ENCODE data around the gene SLC39A3.

Gene SLC39A3

DNA sequence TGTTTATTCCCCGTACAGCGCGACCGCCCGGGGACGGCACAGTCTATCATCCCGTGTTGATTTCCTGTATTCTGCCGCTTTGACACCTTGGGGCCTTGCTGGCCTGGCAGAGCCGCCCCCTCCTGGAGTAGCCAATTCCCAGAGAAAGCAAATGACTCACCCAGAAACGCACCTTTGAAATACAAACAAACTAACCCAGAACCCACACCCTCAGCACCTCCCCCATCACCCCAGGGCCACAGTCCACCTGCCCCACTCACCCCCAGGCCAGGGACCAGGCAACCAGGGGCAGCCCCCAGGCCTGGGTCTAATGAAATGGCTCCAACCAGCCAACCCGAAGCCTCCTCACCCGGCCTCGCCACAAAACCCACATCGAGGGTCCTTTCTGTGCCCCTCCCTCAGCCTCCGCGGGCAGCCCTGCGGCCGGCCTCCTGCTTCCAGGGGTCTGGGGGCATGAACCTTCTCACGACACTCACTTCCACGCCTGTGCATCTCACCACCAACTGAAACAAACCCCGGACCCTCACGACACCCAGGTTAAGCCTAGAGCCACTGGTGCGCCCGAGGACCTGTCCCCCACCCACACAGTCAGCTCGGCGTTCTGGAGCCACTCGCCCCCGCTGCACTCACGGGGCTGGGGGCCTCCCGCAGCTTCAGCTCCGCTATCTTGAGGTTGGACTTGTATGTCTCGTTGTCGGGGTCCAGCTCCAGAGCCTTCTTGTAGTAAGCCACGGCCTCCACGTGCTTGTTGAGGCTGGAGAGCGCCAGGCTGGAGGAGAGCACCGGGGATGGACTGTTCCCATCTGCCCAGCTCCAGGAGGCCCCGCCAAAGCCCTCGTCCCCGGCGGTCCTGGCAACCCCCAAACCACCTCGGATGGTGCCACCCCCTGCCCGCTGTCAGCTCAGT is 22.3 kb upstream of the SLC39A3 start:
- TF ChIP-seq GATA3 (IDR thresholded peaks at IDR 0.05; ENCODE audit: low read depth, low read length) (no peak), GATA2 (IDR thresholded peaks at IDR 0.05; ENCODE audit: low read depth, low read length) (no peak)

- no peak for TF ChIP-seq GATA2 (IDR thresholded peaks at IDR 0.05; ENCODE audit: low read depth, low read length)
- TF ChIP-seq GATA3 (IDR thresholded peaks at IDR 0.05; ENCODE audit: low read depth, low read length), result no peak
Measured at GRCh38 chr19:2761309-2761677, 21.5 kb upstream of the SLC39A3 start.

GRCh38 chr19:2759965-2760364 is 20.1 kb upstream of the SLC39A3 start:
- no peak for TF ChIP-seq GATA3 (IDR thresholded peaks at IDR 0.05; ENCODE audit: low read depth, low read length)
- no peak for TF ChIP-seq GATA2 (IDR thresholded peaks at IDR 0.05; ENCODE audit: low read depth, low read length)

GRCh38 chr19:2759362-2759761 is 19.5 kb upstream of the SLC39A3 start:
- TF ChIP-seq GATA3 (IDR thresholded peaks at IDR 0.05; ENCODE audit: low read depth, low read length) (no peak), GATA2 (IDR thresholded peaks at IDR 0.05; ENCODE audit: low read depth, low read length) (no peak)

DNA sequence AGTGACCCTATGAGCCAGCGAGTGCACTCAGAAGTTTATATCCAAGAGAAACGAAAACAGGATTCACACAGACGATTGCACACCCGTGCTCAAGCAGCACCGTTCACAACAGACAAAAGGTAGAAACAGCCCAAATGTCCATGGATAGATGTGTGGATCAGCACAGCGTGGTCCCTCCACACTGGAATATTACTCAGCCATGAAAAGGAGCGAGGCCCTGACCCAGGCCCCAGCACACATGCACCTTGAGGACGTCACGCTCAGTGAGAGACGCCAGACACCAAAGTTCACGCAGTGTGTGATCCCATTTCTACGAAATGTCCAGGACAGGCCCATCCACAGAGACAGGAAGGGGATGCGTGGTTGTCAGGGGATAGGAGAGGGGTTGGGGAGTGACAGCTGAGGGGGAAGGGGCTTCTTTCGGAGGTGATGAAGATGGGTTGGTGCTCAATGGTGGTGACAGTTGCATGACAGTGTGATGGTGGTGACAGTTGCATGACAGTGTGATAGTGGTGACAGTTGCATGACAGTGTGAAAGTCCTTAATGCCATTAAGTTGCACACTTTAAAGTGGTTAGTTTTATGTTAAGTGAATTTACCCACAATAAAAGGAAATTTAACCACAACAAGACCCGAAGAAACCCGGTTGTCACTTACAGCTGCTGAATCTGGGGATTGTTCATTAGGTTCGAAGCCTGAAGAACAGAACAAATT is 18.9 kb upstream of the SLC39A3 start:
- no peak for TF ChIP-seq GATA2 (IDR thresholded peaks at IDR 0.05; ENCODE audit: low read depth, low read length)
- TF ChIP-seq GATA3 (IDR thresholded peaks at IDR 0.05; ENCODE audit: low read depth, low read length), result no peak

- TF ChIP-seq GATA3 (IDR thresholded peaks at IDR 0.05; ENCODE audit: low read depth, low read length), result no peak
- no peak for TF ChIP-seq GATA2 (IDR thresholded peaks at IDR 0.05; ENCODE audit: low read depth, low read length)
Measured at GRCh38 chr19:2756921-2757881, 17.4 kb upstream of the SLC39A3 start.

GRCh38 chr19:2756477-2756876 is 16.7 kb upstream of the SLC39A3 start:
- TF ChIP-seq GATA3 (IDR thresholded peaks at IDR 0.05; ENCODE audit: low read depth, low read length) (no peak), GATA2 (IDR thresholded peaks at IDR 0.05; ENCODE audit: low read depth, low read length) (no peak)

GRCh38 chr19:2755811-2756210 is 16.0 kb upstream of the SLC39A3 start:
- TF ChIP-seq GATA2 (IDR thresholded peaks at IDR 0.05; ENCODE audit: low read depth, low read length), result no peak

DNA sequence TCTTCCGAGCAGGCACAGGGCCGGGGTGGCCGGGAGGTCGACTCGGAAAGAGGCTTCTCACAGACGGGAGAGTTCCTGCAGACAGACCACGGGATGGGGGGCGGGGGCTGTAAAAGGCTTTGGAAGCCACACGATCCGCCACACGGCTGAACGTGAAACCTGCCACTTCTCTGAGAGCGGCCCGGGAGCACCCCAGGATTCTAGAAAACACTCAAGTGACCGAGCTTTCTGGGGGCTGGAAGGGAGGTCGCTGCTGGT is 15.6 kb upstream of the SLC39A3 start:
- TF ChIP-seq GATA3 (IDR thresholded peaks at IDR 0.05; ENCODE audit: low read depth, low read length) (no peak), GATA2 (IDR thresholded peaks at IDR 0.05; ENCODE audit: low read depth, low read length) (no peak)

DNA sequence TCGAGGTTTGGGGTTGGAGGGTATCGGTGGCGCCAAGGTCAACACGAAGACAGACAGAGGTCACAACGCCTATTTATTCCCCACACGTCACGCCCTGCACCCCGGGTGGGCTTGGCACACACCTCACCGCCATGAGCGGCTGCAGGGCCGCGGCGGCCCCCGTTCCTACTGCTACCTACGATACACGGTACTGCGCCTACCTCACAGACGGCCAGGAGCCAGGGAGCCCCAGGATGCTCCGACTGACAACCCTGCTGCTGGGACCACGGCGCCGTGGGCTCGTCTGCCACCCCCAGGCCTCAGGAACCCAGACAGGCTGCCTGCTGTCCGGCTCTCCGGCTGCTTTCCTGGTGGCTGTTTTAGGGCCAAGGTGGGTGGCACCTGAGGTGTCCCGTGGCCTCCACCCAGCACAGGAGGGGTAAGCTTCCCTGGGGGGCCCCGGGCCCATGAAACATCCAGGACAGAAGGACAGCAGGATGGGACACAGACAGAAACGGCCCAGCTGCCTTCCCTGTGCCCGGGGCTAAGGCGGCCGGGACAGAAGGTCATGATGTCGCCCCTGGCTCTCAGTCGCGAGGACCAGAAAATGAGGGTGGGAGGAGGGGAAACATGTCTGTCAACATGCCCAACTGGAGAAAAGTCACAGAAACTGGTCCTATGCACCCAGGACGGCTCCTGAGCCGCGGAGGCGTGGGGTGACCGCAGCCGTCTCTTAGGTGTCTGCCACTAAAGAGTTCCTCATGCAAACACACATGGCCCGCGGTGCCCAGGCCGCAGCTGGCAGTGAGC is 15.0 kb upstream of the SLC39A3 start:
- TF ChIP-seq GATA2 (IDR thresholded peaks at IDR 0.05; ENCODE audit: low read depth, low read length), result no peak
- no peak for TF ChIP-seq GATA3 (IDR thresholded peaks at IDR 0.05; ENCODE audit: low read depth, low read length)

GRCh38 chr19:2751438-2751830 is 11.6 kb upstream of the SLC39A3 start:
- TF ChIP-seq GATA3 (IDR thresholded peaks at IDR 0.05; ENCODE audit: low read depth, low read length), result no peak
- no peak for TF ChIP-seq GATA2 (IDR thresholded peaks at IDR 0.05; ENCODE audit: low read depth, low read length)

GRCh38 chr19:2750808-2751437 is 11.1 kb upstream of the SLC39A3 start:
- TF ChIP-seq GATA3 (IDR thresholded peaks at IDR 0.05; ENCODE audit: low read depth, low read length) (no peak), GATA2 (IDR thresholded peaks at IDR 0.05; ENCODE audit: low read depth, low read length) (no peak)

GRCh38 chr19:2747349-2747748 is 7.5 kb upstream of the SLC39A3 start:
- TF ChIP-seq GATA2 (IDR thresholded peaks at IDR 0.05; ENCODE audit: low read depth, low read length), result no peak
- TF ChIP-seq GATA3 (IDR thresholded peaks at IDR 0.05; ENCODE audit: low read depth, low read length), result no peak

All from SH-SY5Y (cell line).